OCI-LY7 (cell line): Measurements from ENCODE around the gene HLA-DOA. TPM values are rescaled to one million over a fixed set of nuclear protein-coding genes. Genes with fewer than 3 reads are reported as not detected.

Experiments used
- BruUV-seq: library from RNA; stranded (reverse); fragments of 400-500 nt; replicated peaks from 2 replicates; lab custom pipeline; 2021; lab: Mats Ljungman, UMichigan
- CTCF ChIA-PET: fragments of 300-600 bp; sonication (Branson Sonifier 250); formaldehyde crosslinking; loops from one replicate; lab custom pipeline; 2022; ENCODE audit warnings: antibody characterized with exemption; ENCODE audit not compliant: unreplicated experiment; lab: Charles Lee
- POLR2A ChIA-PET: fragments of 300-600 bp; sonication (Branson Sonifier 250); formaldehyde crosslinking; loops from one replicate; lab custom pipeline; 2022; ENCODE audit warnings: antibody characterized with exemption; lab: Charles Lee
- DNase-seq: peaks from one replicate; pipeline ENCODE4 v3.0.0-alpha.2; 2015; ENCODE audit warnings: low spot score
- H2AFZ ChIP-seq: fragments of 200-600 bp; sonication (generic), shearing (Covaris generic); 2 replicates; pipeline ENCODE4 v1.6.1; 2014; ENCODE audit warnings: mild to moderate bottlenecking, antibody characterized with exemption, low read length, moderate library complexity
- H3K27ac ChIP-seq: fragments of 200-600 bp; sonication (generic); 2 replicates; pipeline ENCODE4 v1.5.1; 2014; ENCODE audit warnings: mixed run types, low read depth, mild to moderate bottlenecking, moderate library complexity, low read length, inconsistent platforms; ENCODE audit not compliant: poor library complexity, severe bottlenecking
- H3K36me3 ChIP-seq: fragments of 200-600 bp; sonication (generic); 2 replicates; pipeline ENCODE4 v1.6.1; 2014; ENCODE audit warnings: mild to moderate bottlenecking, antibody characterized with exemption, low read length, moderate library complexity, mixed read lengths; ENCODE audit not compliant: insufficient read depth
- H3K4me1 ChIP-seq: fragments of 200-600 bp; sonication (generic); 2 replicates; pipeline ENCODE4 v1.5.1; 2014; ENCODE audit warnings: mild to moderate bottlenecking, low read length; ENCODE audit not compliant: insufficient read depth, poor library complexity, severe bottlenecking
- H3K4me2 ChIP-seq: fragments of 200-600 bp; sonication (generic); 2 replicates; pipeline ENCODE4 v1.6.1; 2014; ENCODE audit warnings: mild to moderate bottlenecking, low read length
- H3K4me3 ChIP-seq: fragments of 200-600 bp; sonication (generic); 2 replicates; pipeline ENCODE4 v1.5.1; 2014; ENCODE audit warnings: mild to moderate bottlenecking, low read depth, low read length; ENCODE audit not compliant: poor library complexity, severe bottlenecking
- H3K79me2 ChIP-seq: fragments of 200-600 bp; sonication (generic); 2 replicates; pipeline ENCODE4 v1.6.1; 2016; ENCODE audit warnings: low read depth, mild to moderate bottlenecking, low read length, moderate library complexity, mixed read lengths; ENCODE audit not compliant: insufficient read depth
- H3K9me2 ChIP-seq: fragments of 200-600 bp; sonication (generic); 2 replicates; pipeline ENCODE4 v1.6.1; 2016; ENCODE audit warnings: mild to moderate bottlenecking, low read length, mixed read lengths; ENCODE audit not compliant: insufficient read depth
- H3K9me3 ChIP-seq: fragments of 200-600 bp; sonication (generic); 2 replicates; pipeline ENCODE4 v1.6.1; 2014; ENCODE audit warnings: mild to moderate bottlenecking, mixed run types, low read length, mixed read lengths
- H4K20me1 ChIP-seq: fragments of 200-600 bp; sonication (generic); 2 replicates; pipeline ENCODE4 v1.6.1; 2014; ENCODE audit warnings: mild to moderate bottlenecking, antibody characterized with exemption, low read length, moderate library complexity, mixed read lengths; ENCODE audit not compliant: insufficient read depth
- CTCF ChIP-seq: fragments of 200-600 bp; sonication (generic); conservative IDR thresholded peaks from 2 replicates; pipeline ENCODE4 v1.5.1; 2014; ENCODE audit warnings: mild to moderate bottlenecking, antibody characterized with exemption, low read length, moderate library complexity, mixed read lengths
- EZH2phosphoT487 ChIP-seq: fragments of 200-600 bp; sonication (generic); IDR thresholded peaks from 2 replicates; pipeline ENCODE4 v1.6.1; 2018; ENCODE audit warnings: low read depth, borderline replicate concordance, mild to moderate bottlenecking, mixed run types, antibody characterized with exemption, low read length, moderate library complexity, mixed read lengths
- intact Hi-C: fragments of 100-400 bp; cut with micrococcal nuclease; formaldehyde crosslinking; loops from one replicate; pipeline ENCODE4 v1.10.0; 2022; ENCODE audit not compliant: unreplicated experiment
- total RNA-seq, 2 experiments: library from RNA; depleted of rRNA in 1 of 2; stranded (reverse); fragments of >200 nt in 1 of 2; shearing (Covaris generic) in 1 of 2; gene quantifications; 2 replicates each; pipeline ENCODE4 v1.2.3, GENCODE V29; 2014 to 2022

HLA-DOA gene
- total RNA-seq, 2 experiments from 2014 or later = 55.0 to 78.3 TPM

GRCh38 chr6:33013608-33014007 is 4.2 kb upstream of the HLA-DOA start:
- Histone ChIP-seq H3K9me2 (no peaks in the 10 kb centered on the region), H3K9me3 (no peaks in the 10 kb centered on the region), H4K20me1 (no peaks in the 10 kb centered on the region), H3K4me2 (no peak overlapping the region), H3K79me2 (peaks cover 7% of the 10 kb centered on the region), H3K4me3 (no peak overlapping the region), H3K27ac (no peak overlapping the region), H2AFZ (no peak overlapping the region), H3K36me3 (no peaks in the 10 kb centered on the region), H3K4me1 (peaks cover 12% of the 10 kb centered on the region)
- no peak for DNase-seq
- TF ChIP-seq EZH2phosphoT487 (no peak), CTCF (no peak)
- no TSS peak for BruUV-seq
- CTCF ChIA-PET = interaction anchor here (0.7 to 1.2 kb wide), 2 partner anchors 13 to 44 kb away, joined by 3 read pairs; no protein-coding TSS in a partner anchor
- intact Hi-C loops = loop anchor here (1.0 to 5.0 kb wide), 3 partner anchors 35 to 234 kb away; no protein-coding TSS in a partner anchor
- POLR2A ChIA-PET = interaction anchor here (0.9 kb wide), 1 partner anchor 62 kb away, joined by 3 read pairs; the partner anchor contains the start of gene HLA-DPB1

GRCh38 chr6:33010356-33010755 is 965 bp upstream of the HLA-DOA start:
- Histone ChIP-seq H4K20me1 (no peaks in the 10 kb centered on the region), H3K4me2 (no peak overlapping the region), H3K27ac (no peak overlapping the region), H3K4me1 (peaks cover 18% of the 10 kb centered on the region), H2AFZ (no peak overlapping the region; the same call in 1 of the 2 replicates), H3K4me3 (no peak overlapping the region), H3K79me2 (peaks cover 13% of the 10 kb centered on the region), H3K9me3 (no peaks in the 10 kb centered on the region), H3K9me2 (no peaks in the 10 kb centered on the region), H3K36me3 (peaks cover 22% of the 10 kb centered on the region)
- DNase-seq = no peak
- CTCF ChIA-PET = no interaction called here
- intact Hi-C loops = loop anchor here (5.0 kb wide), 1 partner anchor 237 kb away; no protein-coding TSS in a partner anchor
- TF ChIP-seq EZH2phosphoT487 (no peak), CTCF (no peak)
- BruUV-seq = no TSS peak
- POLR2A ChIA-PET = interaction anchor here (0.8 to 1.3 kb wide), 5 partner anchors 10 to 132 kb away, joined by 3 to 4 read pairs (median 3); partner anchors contain the start of genes HLA-DPA1 and HLA-DPB1

- Histone ChIP-seq H4K20me1 (no peaks in the 10 kb centered on the region), H3K4me2 (peak overlapping the region; percentile 80), H3K4me1 (peaks cover 13% of the 10 kb centered on the region), H3K36me3 (peaks cover 22% of the 10 kb centered on the region), H3K4me3 (peak overlapping the region; percentile 83), H3K9me3 (no peaks in the 10 kb centered on the region), H3K79me2 (peaks cover 13% of the 10 kb centered on the region), H3K27ac (no peak overlapping the region), H2AFZ (no peak overlapping the region), H3K9me2 (no peaks in the 10 kb centered on the region)
- TF ChIP-seq CTCF (no peak), EZH2phosphoT487 (no peak)
- ChIA-PET CTCF (no interaction called here), POLR2A (interaction anchor here (2.0 kb wide), 1 partner anchor 67 kb away, joined by 8 read pairs; the partner anchor contains the start of gene HLA-DPB1)
- DNase-seq = no peak
- intact Hi-C loops = no loop called here
- BruUV-seq = no TSS peak
These were observed 1.5 kb downstream of the HLA-DOA start for GRCh38 chr6:33007831-33008400.
